NCI-H1694 (cell line): ENCODE data around the gene RTP3.
"Not testable (repeated sequence)": the region's sequence is repeated elsewhere in the genome, so short reads cannot be mapped to it uniquely, and the experiment has no call there.

Experiments
- DNase-seq: peaks from one replicate; lab custom pipeline; 2025; lab: John Stamatoyannopoulos, UW

The RTP3 gene

DNA sequence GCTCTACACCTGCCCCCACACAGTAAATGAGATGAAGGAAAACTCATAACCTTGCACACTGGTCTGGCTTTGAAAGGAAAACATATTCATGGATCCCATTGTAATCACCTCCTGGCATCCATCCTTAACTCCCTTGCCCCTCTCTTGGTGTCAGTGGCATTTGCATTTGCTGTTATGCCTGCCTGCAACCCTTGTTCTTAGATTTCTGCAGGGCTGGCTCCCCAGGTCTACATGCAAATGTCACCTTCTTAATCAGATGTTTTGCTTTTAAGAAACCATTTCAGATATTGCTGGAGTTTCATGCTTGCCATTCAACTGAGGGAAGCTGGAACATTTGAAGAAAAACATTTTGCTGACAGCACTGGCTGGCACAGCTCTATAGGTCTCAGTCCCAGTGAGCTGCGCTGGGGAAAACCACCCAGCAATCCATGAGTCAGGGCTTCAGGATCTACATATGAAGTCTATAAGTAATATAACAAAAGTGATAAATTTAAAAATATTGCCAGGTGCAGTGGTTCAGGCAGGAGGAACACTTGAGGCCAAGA, 49.2 kb downstream of the RTP3 start:
- no peak for DNase-seq

GRCh38 chr3:46548611-46549010, 50.8 kb downstream of the RTP3 start:
- not testable (repeated sequence) for DNase-seq

DNA sequence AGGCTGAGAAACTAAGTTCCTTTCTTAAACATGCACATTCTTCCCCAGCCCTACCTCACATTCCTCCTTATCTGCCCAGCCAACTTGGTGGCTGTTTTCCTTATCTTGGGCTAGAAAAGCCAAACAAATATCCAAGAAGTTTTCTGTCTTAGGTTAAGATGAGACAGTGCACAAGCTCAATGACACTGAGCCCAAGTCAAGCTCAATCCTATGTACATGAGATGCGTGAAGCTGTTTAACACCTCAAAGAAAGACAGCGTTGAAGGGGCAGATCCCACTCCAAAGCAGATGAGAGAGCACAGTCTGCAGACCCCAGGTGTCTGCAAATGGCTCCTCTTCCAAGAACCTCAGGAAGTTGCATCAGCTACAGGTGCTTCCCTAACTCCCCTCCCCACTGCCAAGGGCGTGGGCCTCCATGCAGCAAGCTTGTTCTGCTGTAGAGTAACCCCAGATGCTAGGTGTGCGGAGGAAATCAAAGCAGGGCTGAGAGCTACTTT, 51.7 kb downstream of the RTP3 start:
- DNase-seq = no peak

DNA sequence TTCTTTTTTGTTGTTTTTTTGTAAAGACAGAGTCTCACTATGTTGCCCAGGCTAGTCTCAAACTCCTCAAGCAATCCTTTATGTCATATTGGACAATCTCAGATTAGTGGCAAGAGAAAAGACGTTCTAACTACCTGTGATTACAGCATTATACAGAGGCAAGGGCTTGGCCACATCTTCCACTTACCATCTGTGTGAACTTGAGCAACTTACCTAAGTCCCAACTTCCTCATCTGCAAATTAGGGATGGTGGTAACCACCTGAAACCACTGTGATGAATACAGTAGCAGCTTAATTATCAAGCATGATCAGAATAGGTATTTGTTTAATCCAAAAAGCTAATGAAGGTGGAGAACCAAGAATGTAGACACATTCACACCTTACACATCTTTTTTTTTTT, 52.2 kb downstream of the RTP3 start:
- no peak for DNase-seq
